ENCODE data around the gene RRP15.

RRP15 gene

GRCh38 chr1:218361298-218362065 lies 76.4 kb downstream of the RRP15 start:
- H3K4me3 ChIP-seq (ENCODE audit: low read depth, low read length) = no peak overlapping the region

DNA sequence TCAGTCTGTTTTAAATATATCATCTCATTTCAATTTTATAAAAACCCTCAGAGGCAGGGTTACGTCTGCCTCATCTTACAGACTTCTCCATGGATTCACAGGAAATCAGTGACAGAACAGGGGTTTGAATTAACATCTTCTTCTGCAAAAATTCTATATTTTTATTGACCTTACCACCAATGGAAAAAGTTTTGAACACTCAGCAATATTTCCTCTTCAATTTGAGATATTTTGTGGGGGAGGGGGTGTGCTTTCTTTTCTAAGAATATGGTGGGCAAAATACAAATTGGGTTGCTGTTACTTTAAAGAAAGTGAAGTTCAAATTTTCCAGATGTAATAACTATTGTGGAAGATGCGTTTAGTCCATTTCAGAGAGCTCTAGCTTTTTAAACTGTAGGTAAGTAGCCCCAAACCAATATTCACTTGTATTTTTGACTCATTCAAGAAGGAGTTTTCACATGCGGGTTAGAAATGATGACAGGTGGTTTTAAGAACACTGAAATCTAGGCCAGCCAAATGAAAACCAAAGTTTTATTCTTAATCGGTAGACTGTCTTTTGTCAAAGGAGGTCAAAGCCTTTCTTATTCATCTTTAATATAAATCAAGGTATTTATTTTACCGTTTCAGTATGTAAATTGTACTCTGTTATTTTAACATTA lies 77.5 kb downstream of the RRP15 start:
- H3K4me3 ChIP-seq (ENCODE audit: low read depth, low read length) = no peak overlapping the region

DNA sequence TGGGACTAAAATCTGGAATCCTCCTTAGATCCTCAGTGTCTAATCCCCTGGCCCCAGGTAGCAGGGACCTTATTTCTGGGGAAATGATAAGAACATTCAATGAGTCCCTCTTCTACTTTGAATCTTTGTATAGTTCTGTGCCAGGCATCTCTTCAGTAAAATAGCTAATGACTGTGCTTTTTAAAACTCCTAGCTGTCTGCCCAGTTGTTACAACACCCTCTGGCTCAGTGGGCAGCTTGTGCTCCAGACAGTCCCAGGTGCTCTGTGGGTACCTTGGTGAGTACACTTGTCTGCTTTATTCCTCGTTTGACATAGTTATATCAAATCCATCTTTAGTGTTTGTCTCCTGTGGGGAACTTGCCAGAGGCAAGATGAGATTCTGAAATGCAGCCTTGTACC lies 78.0 kb downstream of the RRP15 start:
- H3K4me3 ChIP-seq (ENCODE audit: low read depth, low read length) = no peak overlapping the region

DNA sequence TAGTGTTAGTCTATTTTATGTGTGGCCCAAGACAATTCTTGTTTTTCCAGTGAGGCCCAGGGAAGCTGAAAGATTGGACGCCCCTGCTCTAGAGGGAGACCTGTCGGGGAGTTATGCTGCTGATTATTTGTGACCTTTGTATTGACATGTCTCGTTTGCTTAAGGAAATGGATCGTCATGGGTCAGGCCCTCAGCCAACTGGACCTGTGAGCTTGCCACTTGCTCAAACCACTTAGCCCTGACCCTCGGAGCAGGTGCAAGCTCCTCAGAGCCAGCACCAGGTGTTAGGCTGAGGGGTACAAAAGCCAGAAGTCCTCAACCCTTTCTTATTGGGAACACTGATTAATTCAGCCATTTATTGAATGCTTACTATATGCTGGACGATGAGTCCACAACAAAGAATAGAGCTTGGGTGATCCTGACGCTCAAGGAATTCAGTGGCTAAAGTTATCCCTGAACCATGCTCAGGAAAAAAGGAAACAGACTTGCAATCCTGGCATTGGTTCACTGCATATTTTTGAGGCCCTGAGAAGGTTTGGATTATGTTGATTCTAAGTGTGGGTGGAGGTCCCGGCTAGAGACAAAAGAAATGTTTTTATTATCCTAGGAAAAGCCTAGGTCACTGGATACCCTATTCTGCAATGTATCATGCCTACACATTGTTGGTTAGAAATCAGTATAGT lies 79.1 kb downstream of the RRP15 start:
- H3K4me3 ChIP-seq (ENCODE audit: low read depth, low read length) = no peak overlapping the region

DNA sequence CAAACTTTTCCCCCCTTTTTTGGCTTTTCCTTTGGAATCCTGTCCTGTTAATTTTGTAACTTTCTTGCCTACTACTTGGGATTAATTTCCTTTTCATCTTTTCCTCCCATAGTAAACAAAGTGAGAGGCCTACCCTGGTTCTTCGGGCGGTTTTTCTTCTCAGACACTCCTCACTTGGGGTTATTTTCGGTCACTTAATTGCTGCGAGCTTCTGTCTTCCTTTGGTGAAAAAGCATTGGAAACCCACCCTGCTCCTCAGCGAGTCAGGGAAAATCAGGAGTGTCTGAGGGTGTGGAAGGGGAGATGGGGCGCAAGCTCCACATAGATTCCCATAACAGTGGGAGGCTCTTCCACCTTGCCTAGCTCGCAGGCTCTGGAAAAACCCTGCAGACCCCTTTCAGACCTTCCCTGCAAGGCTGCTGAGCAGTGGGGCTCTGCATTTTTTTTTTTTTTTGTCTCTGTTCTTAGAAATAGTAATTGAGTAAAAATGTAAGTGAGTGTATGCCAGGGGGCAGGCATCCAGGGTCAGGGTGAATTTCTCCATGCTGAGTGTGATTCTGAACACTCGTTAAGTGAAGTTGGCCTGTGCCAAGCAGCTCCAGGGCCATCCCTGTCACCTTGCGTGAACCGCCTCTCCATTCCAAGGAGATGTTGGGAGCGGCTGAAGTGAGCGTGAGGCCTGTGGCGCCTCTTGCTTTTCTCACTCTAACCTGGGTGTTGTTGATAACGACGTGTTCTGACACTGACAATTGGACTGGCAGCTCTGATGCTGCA lies 80.3 kb downstream of the RRP15 start:
- no peak overlapping the region for H3K4me3 ChIP-seq (ENCODE audit: low read depth, low read length)

- no peak overlapping the region for H3K4me3 ChIP-seq (ENCODE audit: low read depth, low read length)
These were observed 81.4 kb downstream of the RRP15 start for GRCh38 chr1:218366322-218367052.

DNA sequence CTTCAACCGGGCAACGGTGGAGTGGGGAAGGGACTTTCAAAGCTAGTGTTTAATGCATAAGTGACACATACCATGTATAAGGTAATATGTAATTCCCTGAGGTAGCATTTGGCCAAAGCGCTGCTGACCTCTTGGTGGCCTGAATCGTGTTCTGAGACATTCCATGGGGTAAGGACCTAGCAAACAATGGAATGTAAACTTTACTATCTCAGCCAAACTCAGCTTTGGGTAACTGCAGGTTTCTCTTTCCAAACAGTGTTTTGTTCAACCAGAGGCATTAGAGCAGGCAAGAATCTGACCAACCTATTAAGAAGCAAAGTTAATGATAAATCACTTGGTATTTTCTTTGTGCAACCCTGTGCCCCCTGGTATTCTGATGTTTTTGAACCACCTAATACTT lies 82.0 kb downstream of the RRP15 start:
- H3K4me3 ChIP-seq (ENCODE audit: low read depth, low read length) = no peak overlapping the region

- H3K4me3 ChIP-seq (ENCODE audit: low read depth, low read length) = no peak overlapping the region
These were observed 83.6 kb downstream of the RRP15 start for GRCh38 chr1:218368686-218369085.

DNA sequence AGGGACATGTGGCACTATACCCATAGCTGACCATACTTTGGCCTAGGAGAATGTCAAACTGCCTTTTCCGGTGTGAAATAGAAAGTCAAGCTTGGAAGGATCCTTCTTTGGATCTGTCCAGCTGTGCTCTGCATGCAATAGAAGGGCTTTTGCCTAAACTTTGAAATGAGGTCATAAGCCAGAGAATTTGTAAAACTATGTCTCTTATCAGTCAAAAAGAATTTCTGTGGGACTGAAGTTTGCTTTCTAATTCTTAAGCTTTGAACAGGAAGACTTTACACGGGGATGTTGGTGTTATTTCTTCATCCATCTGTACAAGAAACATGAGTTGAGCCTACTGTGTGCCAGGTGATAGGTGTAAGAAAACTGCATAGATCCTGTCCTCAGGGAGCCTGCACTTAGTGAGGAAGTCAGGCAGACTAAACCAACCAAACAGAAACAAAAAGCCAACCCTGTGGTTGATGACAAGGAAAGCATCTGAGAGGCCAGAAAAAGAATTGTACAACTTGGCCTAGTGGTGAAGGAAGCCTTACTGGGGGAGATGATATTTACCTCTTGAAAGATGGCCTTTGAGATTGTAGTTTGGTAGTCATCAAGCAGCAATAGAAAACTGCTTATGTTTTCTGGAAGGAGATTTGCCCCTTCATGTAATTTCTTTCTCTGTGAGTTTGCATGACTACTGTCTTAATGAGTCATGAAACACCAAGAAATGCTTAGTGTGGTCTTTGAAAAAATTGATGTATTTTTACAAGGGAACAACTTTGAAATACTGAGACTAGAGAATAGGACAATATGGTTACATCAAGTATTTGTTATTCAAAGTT lies 84.8 kb downstream of the RRP15 start:
- no peak overlapping the region for H3K4me3 ChIP-seq (ENCODE audit: low read depth, low read length)

DNA sequence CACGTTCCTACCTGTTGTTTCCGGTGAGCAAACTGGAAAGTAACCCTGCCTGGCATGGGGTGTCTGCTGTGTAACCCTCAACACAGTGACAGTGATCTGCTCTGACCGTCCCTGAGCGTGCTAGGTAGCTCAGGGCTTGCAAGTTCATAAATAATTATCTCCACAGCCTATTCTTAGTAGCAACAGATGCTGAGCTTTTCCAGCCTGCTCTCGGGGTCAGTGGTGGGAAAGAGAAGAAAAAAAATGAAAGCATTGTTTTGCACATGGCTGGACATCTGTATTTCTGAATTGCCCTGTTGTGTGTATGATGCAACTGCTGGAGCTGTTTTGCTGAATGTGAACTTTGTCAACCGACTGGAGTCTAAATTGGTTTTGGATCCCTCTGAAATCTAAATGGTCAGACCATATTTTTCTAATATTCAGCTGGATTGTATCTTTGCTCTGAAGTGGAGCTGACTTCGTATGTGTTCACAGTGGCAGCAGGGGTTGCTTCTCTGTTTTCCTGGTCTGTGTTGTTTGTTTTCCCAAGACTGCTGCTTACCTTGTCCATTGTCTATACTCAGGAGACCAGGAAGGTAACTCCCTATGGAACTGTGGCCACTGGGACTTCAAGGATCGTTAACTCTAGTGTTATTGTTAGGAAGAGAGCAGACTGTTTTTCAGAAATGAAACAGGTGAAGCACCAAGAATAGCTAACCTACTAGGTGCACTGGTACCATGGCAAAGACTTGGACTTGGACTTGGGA lies 87.0 kb downstream of the RRP15 start:
- no peak overlapping the region for H3K4me3 ChIP-seq (ENCODE audit: low read depth, low read length)

DNA sequence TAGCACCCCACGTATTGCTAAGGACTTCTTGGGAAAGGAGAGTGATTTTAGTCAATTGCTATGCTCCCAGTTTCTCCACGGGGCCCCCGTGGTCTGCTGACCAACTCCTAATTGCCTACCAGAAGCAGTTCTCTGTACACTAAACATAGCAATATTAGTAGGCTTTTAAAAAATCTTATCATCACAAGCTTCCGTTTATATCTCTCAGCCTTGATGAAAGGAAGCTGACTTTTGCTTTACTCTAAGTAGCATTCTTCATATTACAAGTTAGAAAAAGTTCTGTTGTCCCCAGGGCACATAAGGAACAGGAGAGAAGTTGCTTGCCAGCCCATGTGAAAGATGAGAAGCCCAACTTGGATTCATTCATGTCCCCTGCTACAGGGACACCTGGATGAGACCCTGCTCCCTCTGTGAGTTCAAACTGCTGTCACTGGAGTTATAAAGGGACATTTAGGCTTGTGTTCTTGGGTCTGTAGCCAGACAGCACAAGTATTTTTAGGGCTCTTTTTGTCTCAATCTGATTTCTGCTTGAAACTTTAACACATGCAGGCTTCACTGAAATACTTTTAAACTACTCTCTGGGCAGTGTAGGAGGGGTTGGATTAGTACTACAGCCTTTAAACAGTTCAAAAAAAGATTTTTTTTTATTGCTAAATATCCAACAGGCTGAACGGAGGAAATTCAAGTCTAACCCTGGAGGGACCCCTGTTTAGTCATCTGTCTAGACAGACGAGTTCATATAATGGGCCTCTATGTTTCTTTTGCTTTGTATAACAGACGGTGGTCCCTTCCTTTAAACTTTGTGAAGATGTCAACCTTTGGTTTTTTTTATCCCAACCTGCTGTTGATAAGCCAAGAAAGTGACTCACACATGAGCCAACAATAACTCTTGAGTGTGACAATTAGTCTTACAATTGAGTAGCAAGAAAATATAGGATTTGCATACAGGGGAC lies 89.6 kb downstream of the RRP15 start:
- no peak overlapping the region for H3K4me3 ChIP-seq (ENCODE audit: low read depth, low read length)

GRCh38 chr1:218376722-218377121 lies 91.6 kb downstream of the RRP15 start:
- H3K4me3 ChIP-seq (ENCODE audit: low read depth, low read length) = no peak overlapping the region

DNA sequence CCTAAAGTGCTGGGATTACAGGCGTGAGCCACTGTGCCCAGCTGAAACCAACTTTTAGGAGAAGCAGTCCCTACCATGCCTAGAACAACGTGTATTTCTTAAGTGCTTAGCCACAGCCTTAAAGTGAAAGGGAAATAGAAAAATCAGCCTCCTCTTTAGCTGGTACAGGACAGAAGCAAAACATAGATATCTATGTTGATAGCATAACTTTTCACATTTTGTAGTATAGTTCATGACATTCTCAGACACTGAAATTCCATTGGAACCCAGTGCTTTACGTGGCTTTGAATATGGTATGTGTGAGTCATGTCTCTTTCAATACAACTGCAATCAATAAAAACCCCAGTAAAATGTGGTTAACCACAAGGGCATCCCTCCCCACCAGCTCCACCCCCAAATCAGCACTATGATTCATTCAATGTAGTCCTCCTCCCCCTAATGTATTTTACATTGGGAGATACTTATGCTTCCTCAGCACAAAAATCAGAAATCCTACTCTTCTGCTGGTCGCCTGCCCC lies 92.1 kb downstream of the RRP15 start:
- H3K4me3 ChIP-seq (ENCODE audit: low read depth, low read length) = no peak overlapping the region

DNA sequence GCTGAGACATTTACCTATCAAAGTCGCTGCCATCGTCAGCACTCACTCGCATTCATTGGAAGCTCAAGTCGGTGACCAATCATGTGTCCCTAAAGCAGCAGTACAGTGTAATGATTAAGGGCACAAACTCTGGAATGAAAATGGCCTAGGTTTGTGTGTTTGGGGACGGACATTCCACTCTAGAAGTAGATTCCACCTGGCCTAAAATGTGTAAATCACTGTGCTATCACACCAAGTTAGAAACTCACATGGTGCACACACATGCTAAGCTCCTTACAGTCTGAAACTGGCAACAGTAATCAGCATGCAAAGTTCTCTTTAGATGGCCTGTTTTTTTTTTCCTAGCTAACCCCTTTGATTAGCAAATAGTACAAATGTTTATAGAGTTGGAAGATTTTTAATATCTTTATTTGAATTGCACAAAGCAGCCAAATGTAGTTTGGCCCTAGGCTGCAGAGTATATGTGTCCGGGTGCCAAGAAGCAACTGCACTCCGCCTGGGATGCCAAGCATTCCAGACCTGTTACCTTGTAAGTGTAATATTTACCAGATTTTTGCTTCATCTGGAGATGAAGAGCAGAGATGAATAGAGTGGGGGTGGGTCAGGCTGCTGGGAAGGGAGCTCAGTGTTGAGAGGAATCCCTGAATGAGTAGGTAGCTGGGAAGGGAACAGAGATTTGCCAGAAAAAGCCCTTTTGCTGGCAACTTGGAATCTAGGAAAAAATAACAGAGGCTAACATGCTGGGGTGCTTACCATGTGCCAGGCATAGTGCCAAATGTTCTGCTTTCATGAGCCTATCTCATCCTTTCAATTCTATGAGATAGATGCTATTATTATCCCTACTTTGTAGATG lies 95.3 kb downstream of the RRP15 start:
- H3K4me3 ChIP-seq (ENCODE audit: low read depth, low read length) = no peak overlapping the region

DNA sequence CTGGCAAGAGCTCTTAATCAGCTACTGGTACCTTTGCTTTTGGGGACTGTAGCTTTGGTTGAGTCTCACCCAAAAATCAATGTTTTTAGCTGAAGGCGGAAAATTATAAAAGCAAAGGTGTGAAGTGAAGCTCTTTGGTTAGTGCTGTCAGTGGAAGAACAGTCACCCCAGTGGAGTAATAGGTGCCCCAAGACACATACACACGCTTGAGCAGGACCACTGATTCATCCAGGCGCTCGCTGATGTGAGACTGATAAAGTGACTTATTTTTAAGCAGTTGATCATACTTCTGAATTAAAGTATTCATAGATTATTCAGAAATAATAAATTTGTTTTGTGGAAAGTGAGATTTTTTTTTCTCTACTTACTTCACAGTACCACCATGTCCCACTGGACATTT lies 97.2 kb downstream of the RRP15 start:
- no peak overlapping the region for H3K4me3 ChIP-seq (ENCODE audit: low read depth, low read length)

DNA sequence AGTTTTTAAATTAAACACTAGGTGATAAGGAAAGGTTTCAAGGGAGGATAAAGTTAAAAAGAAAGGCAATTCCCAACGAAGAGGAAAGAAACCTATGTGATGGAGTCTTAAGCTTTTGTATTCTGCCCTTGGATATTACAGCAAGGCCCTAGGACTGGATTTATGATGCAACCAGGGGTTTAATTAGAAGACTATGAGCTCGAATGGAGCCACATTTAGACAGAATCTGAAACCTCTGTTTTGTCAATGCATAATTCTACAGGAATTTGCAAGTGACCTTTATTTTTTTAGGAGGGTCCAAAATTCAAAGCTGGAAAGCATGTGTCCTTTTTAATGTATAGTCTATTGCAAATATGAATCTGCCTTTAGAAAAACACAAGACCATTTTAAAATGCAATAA lies 98.0 kb downstream of the RRP15 start:
- no peak overlapping the region for H3K4me3 ChIP-seq (ENCODE audit: low read depth, low read length)

DNA sequence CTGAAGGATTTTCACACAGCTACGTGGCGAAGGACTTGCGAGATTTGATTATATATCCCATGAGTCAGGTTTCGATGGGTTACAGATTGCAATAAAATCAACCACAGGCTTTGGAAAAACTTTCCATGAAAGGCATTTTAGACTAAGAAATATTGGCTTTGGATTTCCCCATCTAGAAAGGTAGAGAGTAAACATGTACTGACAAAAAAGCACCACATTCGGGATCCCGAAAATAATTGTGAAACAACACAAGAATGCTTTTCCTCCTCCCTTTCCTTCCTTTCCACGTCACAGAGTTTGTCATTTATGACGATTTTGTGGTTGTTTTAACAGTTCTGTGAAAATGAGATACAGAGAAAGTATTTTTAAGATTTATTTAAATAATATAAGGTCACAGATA lies 98.6 kb downstream of the RRP15 start:
- no peak overlapping the region for H3K4me3 ChIP-seq (ENCODE audit: low read depth, low read length)

All from iPS-11a (cell line).